ENCODE data around the gene CEACAM1.
"Not testable (repeated sequence)": the region's sequence is repeated elsewhere in the genome, so short reads cannot be mapped to it uniquely, and the experiment has no call there.

Gene CEACAM1

DNA sequence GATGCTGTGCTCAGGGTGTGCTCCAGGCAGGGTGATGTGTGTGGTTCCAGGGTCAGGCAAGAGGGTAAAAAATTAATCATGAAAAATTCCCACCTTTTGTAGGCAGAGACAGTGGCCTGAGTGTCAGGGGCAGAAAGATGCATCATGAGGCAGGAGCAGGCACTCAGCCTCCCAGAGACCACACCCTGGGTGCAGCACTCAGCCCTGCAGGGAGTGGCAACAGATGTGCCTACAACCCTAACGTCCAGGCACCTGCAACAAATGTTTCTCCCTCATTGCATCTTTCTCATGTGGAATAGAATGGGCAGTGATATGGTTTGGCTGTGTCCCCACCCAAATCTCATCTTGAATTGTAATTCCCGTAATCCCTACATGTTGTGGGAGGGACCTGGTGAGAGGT, 19.6 kb upstream of the CEACAM1 start:
- no peak for DNase-seq

DNA sequence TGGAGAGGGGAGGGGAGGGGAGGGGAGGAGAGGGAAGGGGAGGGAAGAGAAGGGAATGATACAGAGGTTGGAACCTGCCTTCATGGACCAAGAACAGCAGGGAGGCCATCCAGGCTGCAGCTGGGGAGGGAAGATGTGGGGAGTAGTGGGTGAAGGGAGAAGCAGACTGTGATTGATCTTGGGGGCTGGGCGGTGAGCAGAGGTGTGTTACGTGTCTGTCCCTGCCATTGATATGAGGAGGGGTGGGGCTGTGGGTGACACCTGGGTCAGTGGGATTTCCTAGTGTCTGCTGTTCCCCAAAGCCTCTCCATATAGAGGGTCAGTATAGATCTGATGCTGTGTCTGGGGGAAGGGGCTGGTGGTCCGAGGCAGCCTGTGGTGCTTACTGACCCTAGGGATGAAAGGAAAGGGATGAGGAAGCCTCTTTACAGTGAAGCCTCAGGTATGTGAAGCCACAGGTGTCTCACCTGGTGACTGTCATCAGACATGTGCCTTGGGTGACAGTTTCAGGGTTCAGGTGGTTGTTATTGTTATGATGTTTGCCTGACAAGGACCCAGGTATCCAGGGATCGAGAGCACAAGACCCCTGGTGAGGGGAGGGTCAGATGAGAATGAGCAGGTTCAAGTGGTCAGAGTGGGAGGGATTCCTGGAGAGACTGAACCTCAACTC, 18.7 kb upstream of the CEACAM1 start:
- no peak for DNase-seq

DNA sequence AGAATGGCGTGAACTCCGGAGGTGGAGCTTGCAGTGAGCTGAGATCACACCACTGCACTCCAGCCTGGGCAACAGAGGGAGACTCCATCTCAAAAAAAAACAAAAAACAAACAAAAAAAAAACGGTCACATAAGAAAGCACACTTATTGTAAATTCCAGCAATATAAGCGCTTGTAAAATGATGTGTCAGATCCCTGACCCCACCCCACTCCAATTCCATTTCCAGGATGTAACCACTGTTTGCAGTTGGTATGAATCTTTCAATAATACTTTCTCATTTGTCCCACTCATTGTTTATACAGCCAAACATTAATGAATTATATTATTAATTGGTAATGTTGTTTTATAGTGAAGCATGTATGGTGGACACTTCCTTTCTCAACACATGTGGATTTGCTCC, 15.9 kb upstream of the CEACAM1 start:
- DNase-seq = no peak

DNA sequence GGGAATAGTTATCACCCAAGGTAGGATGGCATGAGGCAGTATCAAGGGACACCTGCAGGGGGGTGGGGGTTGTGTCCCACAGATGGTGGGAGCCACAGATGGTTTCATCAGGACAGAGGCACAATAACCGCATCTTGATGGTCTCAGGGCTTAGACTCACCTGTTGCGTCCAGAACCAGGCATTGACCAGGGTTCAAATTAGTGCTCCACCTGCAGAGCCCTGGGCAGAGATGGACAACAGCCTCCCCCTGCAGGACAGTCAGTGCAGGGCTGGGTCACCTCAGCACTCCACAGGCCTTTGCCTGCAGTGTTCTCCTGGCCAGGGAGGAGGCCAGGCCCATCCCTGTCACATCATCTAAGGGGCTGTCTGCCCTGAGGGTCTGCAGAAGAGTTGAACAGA, 14.5 kb upstream of the CEACAM1 start:
- no peak for DNase-seq

GRCh38 chr19:42540071-42540553, 11.8 kb upstream of the CEACAM1 start:
- no peak for DNase-seq

DNA sequence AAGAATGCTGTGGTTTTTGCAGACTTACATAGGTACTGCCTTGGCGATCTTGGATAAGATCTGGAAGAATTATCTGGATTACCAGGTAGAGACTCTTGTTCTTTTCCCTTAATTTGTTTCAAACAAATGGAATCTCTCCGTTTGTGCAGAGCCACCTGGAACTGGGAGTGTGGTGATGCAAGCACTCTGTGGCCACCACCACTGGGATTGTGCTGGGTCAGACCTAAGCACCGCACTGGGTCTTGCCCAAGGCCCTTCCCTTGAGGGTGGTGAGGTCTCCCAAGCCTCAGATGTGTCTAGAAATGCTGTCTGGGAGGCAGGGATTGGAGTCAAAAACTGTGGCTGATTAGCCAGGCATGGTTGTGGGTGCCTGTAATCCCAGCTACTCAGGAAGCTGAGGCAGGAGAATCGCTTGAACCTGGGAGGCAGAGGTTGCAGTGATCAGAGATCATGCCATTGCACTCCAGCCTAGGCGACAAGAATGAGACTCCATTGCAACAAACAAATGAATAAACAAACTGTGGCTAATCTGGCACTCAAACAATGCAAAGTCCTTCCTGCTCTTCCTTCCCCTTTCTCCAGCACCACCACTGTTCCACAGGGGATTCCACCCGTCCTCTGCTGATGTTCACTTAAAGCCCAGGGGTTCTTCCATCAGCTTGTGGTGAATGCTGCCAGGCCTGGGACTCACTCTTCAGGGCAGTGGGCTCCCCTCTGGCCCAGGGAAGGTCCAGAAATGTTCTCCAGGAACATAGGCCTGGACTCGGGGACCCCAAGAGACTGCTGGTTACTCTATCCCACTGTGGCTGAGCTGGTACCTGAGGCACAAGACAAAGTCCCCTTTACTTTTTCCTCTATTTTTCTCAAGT, 10.8 kb upstream of the CEACAM1 start:
- no peak for DNase-seq

- DNase-seq = not testable (repeated sequence)
Measured at GRCh38 chr19:42535276-42535675, 7.0 kb upstream of the CEACAM1 start.

GRCh38 chr19:42534391-42534790, 6.1 kb upstream of the CEACAM1 start:
- no peak for DNase-seq

DNA sequence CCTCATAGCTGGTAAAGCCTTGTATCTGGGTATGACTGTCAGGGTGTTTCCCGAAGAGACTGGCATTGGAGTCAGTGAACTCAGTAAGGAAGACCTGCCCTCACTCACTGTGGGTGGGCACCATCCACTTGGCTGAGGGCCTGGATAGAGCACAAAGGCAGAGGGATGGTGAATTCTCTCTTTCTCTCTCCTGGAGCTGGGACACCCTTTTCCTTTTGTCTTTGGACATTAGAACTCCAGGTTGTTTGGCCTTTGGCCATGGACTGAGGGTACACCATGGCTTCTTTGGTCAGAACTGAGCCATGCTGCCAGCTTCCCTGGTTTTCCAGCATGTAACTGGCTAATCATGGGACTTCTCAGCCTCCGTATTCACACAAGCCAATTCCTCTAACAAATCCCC, 4.6 kb upstream of the CEACAM1 start:
- no peak for DNase-seq

DNA sequence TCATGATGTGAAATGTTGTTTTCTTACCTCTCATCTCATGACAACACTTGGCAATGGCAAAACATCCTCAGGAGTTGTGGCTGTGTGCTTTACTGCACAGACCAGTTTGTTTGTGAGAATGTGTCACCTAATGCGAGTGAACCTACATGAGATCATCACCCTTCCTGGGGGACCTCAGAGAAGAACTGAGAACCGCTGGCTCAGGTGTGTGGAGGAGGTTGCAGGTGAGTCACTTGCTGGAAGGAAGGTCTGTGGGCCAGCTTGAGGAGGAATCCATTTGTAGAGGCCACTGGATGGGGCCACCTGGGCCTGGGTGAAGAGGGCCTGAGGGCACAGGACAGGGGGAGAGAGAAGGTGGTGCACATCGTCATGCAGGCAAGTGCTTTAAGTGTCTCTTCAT, 3.0 kb upstream of the CEACAM1 start:
- no peak for DNase-seq

DNA sequence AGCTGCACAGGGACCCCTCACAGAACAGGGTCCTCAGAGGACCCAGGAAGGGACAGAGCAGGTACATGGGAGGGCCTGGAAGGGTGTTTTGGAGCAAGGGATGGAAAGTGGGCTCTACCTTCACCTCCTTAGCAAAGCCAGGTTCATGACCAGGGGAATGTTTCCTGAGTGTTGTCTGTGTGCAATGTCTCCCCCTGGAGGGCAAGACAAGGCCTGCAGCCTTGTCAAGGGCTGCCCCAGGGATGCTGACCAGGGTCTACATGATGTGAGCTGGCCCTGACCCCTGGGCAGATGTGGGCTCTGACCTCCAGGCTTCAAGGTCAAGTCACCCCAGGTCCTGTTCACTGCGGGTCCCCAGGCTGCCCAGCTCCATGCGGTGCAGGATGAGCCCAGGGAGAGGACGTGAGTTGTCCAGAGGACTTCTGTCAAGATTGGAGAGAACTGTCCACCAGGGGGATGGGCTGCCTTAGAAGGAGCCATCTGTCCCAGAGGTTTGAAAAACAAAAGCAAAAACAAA, 1.0 kb upstream of the CEACAM1 start:
- DNase-seq = peak; percentile 62

DNA sequence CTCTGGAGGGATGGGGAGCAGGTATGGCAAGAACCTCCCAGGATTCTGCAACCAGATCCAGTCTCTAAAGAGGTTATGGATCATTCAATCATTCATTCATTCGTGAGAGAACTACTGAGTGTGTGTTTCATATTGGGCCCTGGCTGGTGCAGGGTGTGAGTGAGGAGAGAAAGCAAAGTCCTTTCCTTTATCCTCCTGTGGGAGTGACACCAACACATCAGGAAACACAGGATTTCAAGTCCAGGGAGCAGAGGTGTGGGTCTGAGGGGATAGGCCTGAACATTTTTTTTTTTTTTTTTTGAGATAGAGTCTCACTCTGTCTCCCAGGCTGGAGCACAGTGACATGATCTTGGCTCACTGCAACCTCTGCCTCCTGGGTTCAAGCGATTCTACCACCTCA, 3.3 kb downstream of the CEACAM1 start:
- no peak for DNase-seq

DNA sequence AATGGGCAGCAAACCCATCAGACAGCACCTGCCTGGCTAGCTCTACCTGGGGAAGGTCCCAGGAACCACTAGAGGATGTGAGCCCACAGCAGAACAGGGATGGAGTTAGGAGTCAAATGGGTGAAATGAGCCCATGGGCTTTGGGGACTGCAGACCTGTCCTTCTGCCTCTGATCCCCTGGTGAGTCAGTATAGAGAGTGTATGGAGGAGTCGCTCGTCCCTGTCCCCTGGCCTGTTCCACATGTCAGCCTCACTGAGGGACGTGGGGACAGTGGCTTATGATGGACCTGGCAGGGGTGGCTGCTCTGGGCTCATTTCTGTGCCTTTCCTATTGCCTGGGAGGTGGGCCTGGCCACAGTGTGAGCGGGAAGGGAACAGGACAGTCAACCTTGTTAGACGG, 4.0 kb downstream of the CEACAM1 start:
- DNase-seq = no peak

DNA sequence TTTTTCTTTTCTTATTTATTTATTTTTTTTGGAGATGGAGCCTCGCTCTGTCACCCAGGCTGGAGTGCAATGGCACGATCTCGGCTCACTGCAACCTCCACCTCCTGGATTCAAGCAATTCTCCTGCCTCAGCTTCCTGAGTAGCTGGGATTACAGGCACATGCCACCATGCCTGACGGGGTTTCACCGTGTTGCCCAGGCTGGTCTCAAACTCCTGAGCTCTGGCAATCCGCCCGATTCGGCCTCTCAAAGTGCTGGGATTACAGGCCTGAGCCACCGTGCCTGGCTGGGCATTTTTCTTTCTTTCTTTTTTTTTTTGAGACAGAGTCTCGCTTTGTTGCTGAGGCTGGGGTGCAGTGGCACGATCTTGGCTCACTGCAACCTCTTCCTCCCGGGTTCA, 6.0 kb downstream of the CEACAM1 start:
- not testable (repeated sequence) for DNase-seq

DNA sequence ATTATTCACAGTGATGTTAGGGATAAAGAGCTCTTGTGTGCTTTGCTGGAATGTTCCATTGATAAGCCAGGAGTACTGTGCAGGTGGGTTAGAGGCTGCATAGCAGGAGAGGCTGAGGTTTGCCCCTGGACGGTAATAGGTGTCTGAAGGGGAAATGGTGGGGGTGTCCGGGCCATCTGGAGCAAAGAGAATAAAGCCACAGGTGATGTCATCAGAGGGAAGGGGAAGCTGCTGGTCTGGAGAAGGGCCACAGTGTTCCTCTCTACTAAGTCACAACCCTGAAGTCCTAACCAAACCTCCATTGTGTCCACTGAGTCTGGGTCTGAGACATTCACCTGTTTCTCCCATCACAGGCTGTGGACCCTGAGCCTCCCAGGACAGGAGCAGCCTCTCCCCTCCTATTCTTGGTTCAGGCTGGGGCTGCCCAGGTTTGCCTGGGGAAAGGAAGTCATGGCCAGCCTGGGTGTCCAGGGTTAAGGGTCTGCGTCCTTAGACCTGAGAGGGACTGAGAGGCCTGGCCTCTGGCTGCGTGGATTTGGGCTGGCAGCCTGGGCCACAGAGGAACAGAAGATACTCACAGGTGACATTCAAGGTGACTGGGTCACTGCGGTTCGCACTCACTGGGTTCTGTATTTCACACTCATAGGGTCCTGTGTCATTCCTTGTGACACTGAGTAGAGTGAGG, 6.8 kb downstream of the CEACAM1 start:
- DNase-seq = no peak

- DNase-seq = no peak
Measured at GRCh38 chr19:42519108-42519507, 9.2 kb downstream of the CEACAM1 start.

- no peak for DNase-seq
Measured at GRCh38 chr19:42516771-42517170, 11.5 kb downstream of the CEACAM1 start.

DNA sequence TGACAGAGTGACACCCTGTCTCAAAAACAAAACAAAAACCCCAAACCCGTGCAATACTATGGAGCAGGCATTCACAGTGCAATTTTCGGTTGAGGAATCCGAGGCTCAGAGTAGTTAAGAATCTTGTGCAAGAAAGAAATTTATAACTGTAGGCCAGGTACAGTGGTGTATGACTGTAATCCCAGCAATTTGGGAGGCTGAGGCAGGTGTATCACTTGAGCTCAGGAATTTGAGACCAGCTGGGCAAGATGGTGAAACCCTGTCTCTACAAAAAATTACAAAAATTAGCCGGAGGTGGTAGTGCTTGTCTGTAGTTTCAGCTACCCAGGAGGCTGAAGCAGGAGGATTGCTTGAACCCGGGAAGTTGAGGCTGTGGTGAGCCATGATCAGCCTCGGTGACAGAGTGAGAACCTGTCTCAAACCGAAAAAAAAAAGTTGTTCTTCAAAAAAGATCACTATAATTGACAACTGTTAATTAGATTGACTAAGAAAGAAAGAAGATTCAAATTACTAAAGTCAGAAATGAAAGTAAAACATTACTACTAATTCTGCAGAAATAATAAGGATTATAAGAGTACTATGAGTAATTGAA, 12.9 kb downstream of the CEACAM1 start:
- DNase-seq = no peak

- DNase-seq = no peak
Measured at GRCh38 chr19:42514449-42514848, 13.8 kb downstream of the CEACAM1 start.

- no peak for DNase-seq
Measured at GRCh38 chr19:42512743-42513304, 15.5 kb downstream of the CEACAM1 start.

GRCh38 chr19:42512130-42512636, 16.1 kb downstream of the CEACAM1 start:
- DNase-seq = no peak

GRCh38 chr19:42511340-42511739, 16.9 kb downstream of the CEACAM1 start:
- no peak for DNase-seq
